Kidney tubule cell (primary cell): ENCODE results near the gene PFKFB4.
A peak's percentile ranks its signal among the peaks of the same experiment; 100 is the strongest.
"Not testable (repeated sequence)": the region's sequence is repeated elsewhere in the genome, so short reads cannot be mapped to it uniquely, and the experiment has no call there.

Experiments used
- DNase-seq: peaks from one replicate; pipeline ENCODE4 v3.0.0-alpha.2; 2018; ENCODE audit warnings: low spot score

The PFKFB4 gene

GRCh38 chr3:48492461-48493202 lies 64.0 kb downstream of the PFKFB4 start:
- no peak for DNase-seq

DNA sequence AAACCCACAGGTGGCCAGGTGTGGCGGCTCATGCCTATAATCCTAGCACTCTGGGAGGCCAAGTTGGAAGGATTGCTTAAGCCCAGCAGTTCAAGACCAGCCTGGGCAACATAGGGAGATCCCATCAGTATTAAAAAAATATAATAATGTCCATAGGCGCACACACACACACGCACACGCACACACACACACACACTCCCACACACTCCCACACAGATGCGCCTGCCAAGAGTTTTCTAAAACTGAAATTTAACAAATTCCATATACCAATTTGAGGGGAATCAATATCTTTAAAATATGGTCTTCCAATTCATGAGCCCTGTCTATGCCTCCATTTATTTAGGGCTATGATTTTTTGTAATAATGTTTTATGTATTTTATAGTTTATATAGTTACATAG lies 69.7 kb downstream of the PFKFB4 start:
- DNase-seq: no peak

- DNase-seq: not testable (repeated sequence)
Measured at GRCh38 chr3:48482822-48483221, 73.8 kb downstream of the PFKFB4 start.

DNA sequence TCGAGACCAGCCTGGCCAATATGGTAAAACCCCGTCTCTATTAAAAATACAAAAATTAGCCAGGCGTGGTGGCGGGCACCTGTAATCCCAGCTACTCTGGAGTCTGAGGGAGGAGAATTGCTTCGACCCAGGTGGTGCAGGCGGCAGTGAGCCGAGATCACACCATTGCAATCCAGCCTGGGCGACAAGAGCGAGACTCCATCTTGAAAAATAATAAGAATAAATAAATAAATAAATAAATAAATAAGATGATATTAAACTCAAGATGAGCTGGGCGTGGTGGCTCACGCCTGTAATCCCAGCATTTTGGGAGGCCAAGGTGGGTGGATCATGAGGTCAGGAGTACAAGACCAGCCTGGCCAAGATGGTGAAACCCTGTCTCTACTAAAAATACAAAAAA lies 75.7 kb downstream of the PFKFB4 start:
- DNase-seq: not testable (repeated sequence)

- no peak for DNase-seq
Measured at GRCh38 chr3:48478626-48479555, 77.7 kb downstream of the PFKFB4 start.

GRCh38 chr3:48477959-48478520 lies 78.6 kb downstream of the PFKFB4 start:
- DNase-seq: no peak

DNA sequence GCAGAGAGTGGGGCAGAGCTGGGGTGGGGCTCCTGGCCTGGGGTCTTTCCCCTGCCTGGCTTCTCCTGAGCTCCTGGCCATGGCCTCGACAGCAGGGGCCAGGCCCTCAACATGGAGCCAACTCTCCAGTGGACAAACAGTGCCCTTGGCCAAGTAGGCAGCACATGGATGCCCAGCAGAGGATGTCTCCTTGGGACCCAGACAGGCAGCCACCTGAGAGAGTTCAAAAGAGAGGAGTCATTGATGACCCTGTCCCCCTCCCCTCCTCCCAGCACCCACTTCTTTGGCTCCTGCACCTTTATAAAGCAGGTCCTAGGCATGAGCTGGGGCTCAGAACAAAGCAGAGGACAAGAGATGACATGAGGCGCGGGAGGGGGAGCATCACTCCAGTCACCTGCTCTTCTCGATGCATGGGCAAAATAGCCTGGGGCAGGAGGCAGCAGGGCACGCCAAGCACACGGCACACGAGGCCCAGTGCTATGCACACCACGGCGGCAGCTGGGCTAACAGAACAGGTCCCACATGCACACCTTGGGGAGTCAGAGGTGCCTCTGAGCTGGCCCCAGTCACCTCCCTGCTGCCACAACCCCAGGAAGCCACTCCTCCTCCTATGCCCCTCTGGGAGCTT lies 80.1 kb downstream of the PFKFB4 start:
- no peak for DNase-seq

GRCh38 chr3:48475188-48475587 lies 81.4 kb downstream of the PFKFB4 start:
- no peak for DNase-seq

GRCh38 chr3:48474619-48475018 lies 82.0 kb downstream of the PFKFB4 start:
- DNase-seq: no peak

DNA sequence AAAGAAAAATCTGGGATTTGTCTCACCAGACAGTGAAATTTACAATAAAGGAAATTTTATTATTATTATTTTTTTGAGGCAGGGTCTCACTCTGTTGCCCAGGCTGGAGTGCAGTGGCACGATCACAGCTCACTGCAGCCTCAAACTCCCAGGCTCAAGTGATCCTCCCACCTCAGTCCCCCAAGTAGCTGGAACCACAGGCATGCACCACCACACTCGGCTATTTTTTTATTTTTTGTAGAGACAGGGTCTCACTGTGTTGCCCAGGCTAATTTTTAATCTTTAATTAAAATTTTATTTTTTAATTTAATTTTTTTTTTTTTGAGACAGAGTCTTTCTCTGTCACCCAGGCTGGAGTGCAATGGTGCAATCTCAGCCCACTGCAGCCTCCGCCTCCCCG lies 82.6 kb downstream of the PFKFB4 start:
- DNase-seq: not testable (repeated sequence)

DNA sequence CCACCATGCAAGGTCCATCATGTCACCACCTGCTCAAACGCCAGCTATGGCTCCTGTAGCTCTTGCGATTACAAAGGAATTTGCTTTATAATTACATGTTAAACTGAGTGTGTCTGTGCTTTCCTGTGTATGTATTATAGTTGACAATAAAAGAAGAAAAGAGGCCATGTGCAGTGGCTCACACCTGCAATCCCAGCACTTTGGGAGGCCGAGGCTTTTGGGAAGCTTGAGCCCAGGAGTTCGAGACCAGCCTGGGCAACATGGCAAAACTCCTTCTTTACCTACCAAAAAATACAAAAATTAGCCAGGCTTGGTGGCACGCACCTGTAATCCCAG lies 83.0 kb downstream of the PFKFB4 start:
- DNase-seq: no peak

- peak; percentile 96 for DNase-seq
Measured at GRCh38 chr3:48472923-48473616, 83.5 kb downstream of the PFKFB4 start.

DNA sequence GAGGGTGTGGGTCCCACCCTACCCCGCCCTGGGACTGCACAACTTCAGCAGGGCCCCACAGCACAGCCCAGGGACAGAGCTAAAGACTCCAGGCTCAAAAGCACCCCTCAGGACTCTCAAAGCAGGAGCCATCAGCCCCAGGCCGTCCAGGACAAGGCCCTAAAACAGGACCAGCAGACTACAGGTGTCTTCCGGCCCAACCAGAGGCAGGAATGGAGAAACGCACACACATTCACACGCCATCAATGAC lies 84.0 kb downstream of the PFKFB4 start:
- DNase-seq: no peak

GRCh38 chr3:48470286-48470685 lies 86.3 kb downstream of the PFKFB4 start:
- no peak for DNase-seq

- DNase-seq: no peak
Measured at GRCh38 chr3:48469046-48469915, 87.3 kb downstream of the PFKFB4 start.

DNA sequence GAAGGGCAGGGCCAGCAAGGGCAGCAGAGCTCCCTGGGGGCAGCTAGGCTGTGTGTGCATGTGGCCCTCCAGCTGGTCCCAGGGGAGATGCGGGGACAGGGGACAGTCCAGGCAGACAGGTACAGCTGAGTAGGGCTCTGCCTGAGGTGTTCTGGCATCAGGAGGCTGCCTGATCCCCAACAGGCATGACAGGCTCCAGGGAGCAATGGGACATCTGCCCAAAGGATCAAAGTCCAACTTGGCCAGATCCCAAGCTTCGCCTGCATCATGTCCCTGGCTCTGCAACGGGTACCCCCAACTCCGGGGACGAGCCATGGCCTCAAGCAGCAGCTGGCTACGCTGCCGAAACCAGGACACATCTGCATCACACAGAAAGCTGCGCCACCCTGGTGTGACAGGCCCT lies 88.3 kb downstream of the PFKFB4 start:
- no peak for DNase-seq
